Small intestine (tissue), 7 donors: ENCODE measurements around the gene DUOXA2. TPM values are rescaled to one million over a fixed set of nuclear protein-coding genes. Genes with fewer than 3 reads are reported as not detected.

Source experiments
- DNase-seq, 2 donors: peaks; one replicate each; pipeline versions ENCODE4 v3.0.0 to v3.0.0-alpha.2; 2013
- FAIRE-seq: peaks from 2 replicates; lab custom pipeline; 2012; peaks lifted over from hg19 to GRCh38; lab: Jason Lieb, UNC
- H3K27ac ChIP-seq, 3 donors: one replicate each; pipeline ENCODE4 v1.5.1; 2013; ENCODE audit warnings: low read length in 2 of 3, mild to moderate bottlenecking in 2 of 3, control low read depth in 1 of 3, inconsistent platforms in 1 of 3, low read depth in 1 of 3, moderate library complexity in 1 of 3
- H3K27me3 ChIP-seq, 3 donors: one replicate each; pipeline ENCODE4 v1.6.1; 2013; ENCODE audit warnings: low read length in 3 of 3, inconsistent platforms in 1 of 3; ENCODE audit not compliant: control insufficient read depth in 3 of 3, insufficient read depth in 3 of 3
- H3K36me3 ChIP-seq, 3 donors: one replicate each; pipeline ENCODE4 v1.6.1; 2013; ENCODE audit warnings: low read length in 3 of 3, inconsistent platforms in 1 of 3, low read depth in 1 of 3, mild to moderate bottlenecking in 1 of 3, moderate library complexity in 1 of 3; ENCODE audit not compliant: control insufficient read depth in 3 of 3, insufficient read depth in 2 of 3
- H3K4me1 ChIP-seq, 3 donors: one replicate each; pipeline ENCODE4 v1.6.1; 2013; ENCODE audit warnings: low read length in 2 of 3, inconsistent platforms in 1 of 3, low read depth in 1 of 3, mild to moderate bottlenecking in 1 of 3, moderate library complexity in 1 of 3; ENCODE audit not compliant: control insufficient read depth in 3 of 3, insufficient read depth in 2 of 3
- H3K4me3 ChIP-seq, 3 donors: one replicate each; pipeline ENCODE4 v1.5.1; 2013; ENCODE audit warnings: low read length in 3 of 3, control low read depth in 1 of 3, inconsistent platforms in 1 of 3, low read depth in 1 of 3, mild to moderate bottlenecking in 1 of 3, moderate library complexity in 1 of 3
- H3K9me3 ChIP-seq, 2 donors: one replicate each; pipeline ENCODE4 v1.6.1; 2013; ENCODE audit warnings: low read depth in 1 of 2, low read length in 1 of 2; ENCODE audit not compliant: control insufficient read depth in 2 of 2, insufficient read depth in 1 of 2
- WGBS, 3 donors: extraction: QIAGEN DNeasy Blood & Tissue Kit; methylation state at CpG; one replicate each; pipeline ENCODE4 v1.1.7; 2013; 5-methylcytosine and 5-hydroxymethylcytosine counted together
- polyA plus RNA-seq, 4 donors: library from polyadenylated mRNA; stranded (reverse) in 3 of 4; unstranded in 1 of 4; fragments of 200-250 nt in 3 of 4; fragments of 120-200 nt in 1 of 4; gene quantifications; one replicate each; pipeline versions ENCODE4 v1.2.1 to v1.2.3, GENCODE V29; 2013
- donor health status: healthy with polysubstance abuse.
- donor health status: control.
- donor health status: control.
- donor health status: Bipolar disorder and iron deficiency.
- donor health status: healthy.

DUOXA2 gene
- polyA plus RNA-seq, 4 donors = 0.12 to 7.5 TPM; not detected in 2

GRCh38 chr15:45091576-45091975, 22.6 kb upstream of the DUOXA2 start:
- 79 to 93% (median 86%) methylated on average over 2 of the region's 2 CpGs for WGBS, 3 donors
- H3K36me3 ChIP-seq = no peaks in the 10 kb centered on the region
- no peak for FAIRE-seq
- no peaks in the 10 kb centered on the region for H3K9me3 ChIP-seq
- H3K4me3 ChIP-seq = no peak overlapping the region
- H3K27me3 ChIP-seq = peaks cover 0 to 25% (median 0%) of the 10 kb centered on the region in 3 donors
- H3K27ac ChIP-seq = no peak overlapping the region
- DNase-seq = no peak
- no peaks in the 10 kb centered on the region for H3K4me1 ChIP-seq

GRCh38 chr15:45093013-45093412, 21.1 kb upstream of the DUOXA2 start:
- 82 to 91% (median 89%) methylated on average over 4 of the region's 4 CpGs for WGBS, 3 donors
- Histone ChIP-seq H3K27ac (no peak overlapping the region), H3K4me3 (no peak overlapping the region), H3K27me3 (peaks cover 0 to 13% (median 0%) of the 10 kb centered on the region in 3 donors), H3K9me3 (no peaks in the 10 kb centered on the region), H3K36me3 (no peaks in the 10 kb centered on the region), H3K4me1 (no peaks in the 10 kb centered on the region)
- FAIRE-seq = no peak
- DNase-seq = no peak

GRCh38 chr15:45093622-45094357, 20.3 kb upstream of the DUOXA2 start:
- no peaks in the 10 kb centered on the region for H3K9me3 ChIP-seq
- peaks cover 0 to 11% (median 0%) of the 10 kb centered on the region in 3 donors for H3K27me3 ChIP-seq
- no peak overlapping the region for H3K4me3 ChIP-seq
- no peak overlapping the region for H3K27ac ChIP-seq
- 84 to 90% (median 87%) methylated on average over 11 of the region's 11 CpGs for WGBS, 3 donors
- no peak for FAIRE-seq
- no peak for DNase-seq
- no peaks in the 10 kb centered on the region for H3K4me1 ChIP-seq
- H3K36me3 ChIP-seq = no peaks in the 10 kb centered on the region

- Histone ChIP-seq H3K27ac (no peak overlapping the region), H3K4me3 (no peak overlapping the region), H3K9me3 (no peaks in the 10 kb centered on the region), H3K36me3 (no peaks in the 10 kb centered on the region), H3K4me1 (no peaks in the 10 kb centered on the region), H3K27me3 (peaks cover 0 to 10% (median 0%) of the 10 kb centered on the region in 3 donors)
- 80 to 86% (median 83%) methylated on average over 9 of the region's 9 CpGs for WGBS, 3 donors
- FAIRE-seq = no peak
- no peak for DNase-seq
These were observed 19.8 kb upstream of the DUOXA2 start for GRCh38 chr15:45094358-45094730.

- WGBS, 3 donors = 83 to 95% (median 93%) methylated on average over 11 of the region's 11 CpGs
- no peaks in the 10 kb centered on the region for H3K4me1 ChIP-seq
- no peaks in the 10 kb centered on the region for H3K36me3 ChIP-seq
- peaks cover 0 to 11% (median 0%) of the 10 kb centered on the region in 3 donors for H3K27me3 ChIP-seq
- FAIRE-seq (no peak), DNase-seq (no peak)
- H3K9me3 ChIP-seq = no peaks in the 10 kb centered on the region
- H3K4me3 ChIP-seq = no peak overlapping the region
- H3K27ac ChIP-seq = no peak overlapping the region
These were observed 18.5 kb upstream of the DUOXA2 start for GRCh38 chr15:45095661-45096060.

- H3K4me3 ChIP-seq = no peak overlapping the region
- FAIRE-seq = no peak
- H3K9me3 ChIP-seq = no peaks in the 10 kb centered on the region
- no peaks in the 10 kb centered on the region for H3K36me3 ChIP-seq
- WGBS, 3 donors = 93 to 97% (median 95%) methylated on average over 7 of the region's 7 CpGs
- H3K27me3 ChIP-seq = peaks cover 0 to 9% (median 0%) of the 10 kb centered on the region in 3 donors
- H3K4me1 ChIP-seq = no peaks in the 10 kb centered on the region
- DNase-seq = no peak
- H3K27ac ChIP-seq = no peak overlapping the region
These were observed 16.7 kb upstream of the DUOXA2 start for GRCh38 chr15:45097466-45097865.

GRCh38 chr15:45099549-45100165, 14.5 kb upstream of the DUOXA2 start:
- no peak for DNase-seq
- Histone ChIP-seq H3K4me1 (no peaks in the 10 kb centered on the region), H3K36me3 (no peaks in the 10 kb centered on the region), H3K4me3 (no peak overlapping the region), H3K9me3 (no peaks in the 10 kb centered on the region), H3K27ac (no peak overlapping the region), H3K27me3 (peaks cover 0 to 8% (median 0%) of the 10 kb centered on the region in 3 donors)
- 88 to 89% (median 88%) methylated on average over 23 of the region's 23 CpGs for WGBS, 3 donors
- FAIRE-seq = no peak

GRCh38 chr15:45100884-45101625, 13.1 kb upstream of the DUOXA2 start:
- FAIRE-seq = no peak
- Histone ChIP-seq H3K9me3 (no peaks in the 10 kb centered on the region), H3K27ac (no peak overlapping the region), H3K36me3 (no peaks in the 10 kb centered on the region), H3K27me3 (peaks cover 0 to 12% (median 0%) of the 10 kb centered on the region in 3 donors), H3K4me3 (no peak overlapping the region), H3K4me1 (no peaks in the 10 kb centered on the region)
- WGBS, 3 donors = 64 to 88% (median 82%) methylated on average over 7 of the region's 7 CpGs
- DNase-seq = no peak
